Suppressor macrophage treated with lipopolysaccharide for 4 hours (primary cell): ENCODE results near the gene DNHD1.

Experiments used
- DNase-seq: peaks from one replicate; pipeline ENCODE4 v3.0.0-alpha.2; 2020

DNHD1 gene

GRCh38 chr11:6614446-6614845 lies 117.4 kb downstream of the DNHD1 start:
- DNase-seq: no peak

- no peak for DNase-seq
Observed at GRCh38 chr11:6615046-6615445, 118.0 kb downstream of the DNHD1 start.

GRCh38 chr11:6615882-6616585 lies 119.0 kb downstream of the DNHD1 start:
- DNase-seq: no peak

GRCh38 chr11:6616596-6617250 lies 119.6 kb downstream of the DNHD1 start:
- DNase-seq: no peak

GRCh38 chr11:6617315-6617781 lies 120.3 kb downstream of the DNHD1 start:
- peak; percentile 76 for DNase-seq

GRCh38 chr11:6618117-6619003 lies 121.3 kb downstream of the DNHD1 start:
- DNase-seq: peak; percentile 78

- DNase-seq: peak; percentile 96
Observed at GRCh38 chr11:6619004-6619745, 122.1 kb downstream of the DNHD1 start, which contains the start of gene TPP1. Gene TPP1, minus strand, starts transcription at chr11:6619422. Its CDS starts 22 bp downstream, at chr11:6619400.

- no peak for DNase-seq
Observed at GRCh38 chr11:6620636-6621035, 123.6 kb downstream of the DNHD1 start.
